Measurements from ENCODE around the gene DNMT1. TPM values are rescaled to one million over a fixed set of nuclear protein-coding genes. Genes with fewer than 3 reads are reported as not detected.

The DNMT1 gene
- total RNA-seq, 1 experiment from 2014 or later, result 117 TPM

DNA sequence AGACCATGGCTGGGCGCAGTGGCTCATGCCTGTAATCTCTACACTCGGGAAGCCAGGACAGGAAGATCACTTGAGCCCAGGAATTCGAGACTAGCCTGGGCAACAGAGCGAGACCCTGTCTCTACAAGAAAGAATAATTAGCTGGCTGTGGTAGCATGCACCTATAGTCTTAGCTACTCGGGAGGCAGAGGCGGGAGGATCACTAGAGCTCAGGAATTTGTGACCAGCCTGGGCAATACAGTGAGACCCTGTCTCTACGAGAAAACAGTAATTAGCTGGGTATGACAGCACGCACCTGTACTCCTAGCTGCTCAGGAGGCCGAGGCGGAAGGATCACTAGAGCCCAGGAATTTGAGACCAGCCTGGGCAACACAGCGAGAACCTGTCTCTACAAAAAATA lies 7.4 kb downstream of the DNMT1 start:
- Histone ChIP-seq H3K9me3 (ENCODE audit: insufficient read depth, low read depth) (no peaks in the 10 kb centered on the region), H3K36me3 (ENCODE audit: low read depth) (peaks cover 29% of the 10 kb centered on the region), H3K79me2 (ENCODE audit: low read depth) (peaks cover 83% of the 10 kb centered on the region), H3F3A (ENCODE audit: insufficient read depth, low read depth) (peaks cover 46% of the 10 kb centered on the region), H4K20me1 (ENCODE audit: insufficient read depth) (peaks cover 46% of the 10 kb centered on the region), H2AFZ (no peak overlapping the region), H3K4me2 (no peak overlapping the region), H3K27me3 (ENCODE audit: insufficient read depth, low read depth) (no peaks in the 10 kb centered on the region), H3K9me2 (ENCODE audit: insufficient read depth) (no peaks in the 10 kb centered on the region), H3K4me1 (replicated peaks; ENCODE audit: insufficient read depth) (peaks cover 22% of the 10 kb centered on the region), H3K27ac (no peak overlapping the region), H3K4me3 (no peak overlapping the region)
- intact Hi-C loops (cut with micrococcal nuclease; ENCODE audit: unreplicated experiment), result no loop called here
- TF ChIP-seq EZH2 (IDR thresholded peaks at IDR 0.05; ENCODE audit: low read depth) (no peak), CTCF (conservative IDR thresholded peaks at IDR 0.05) (no peak)
- no TSS peak for BruUV-seq (replicated peaks)
- DNase-seq, result no peak
- POLR2A ChIA-PET (ENCODE audit: unreplicated experiment), result interaction anchor here (0.6 to 1.0 kb wide), 2 partner anchors 19 to 102 kb away, joined by 3 to 13 read pairs; partner anchors contain the start of gene ICAM5
- CTCF ChIA-PET, result interaction anchor here (0.6 to 1.3 kb wide), 2 partner anchors 22 to 72 kb away, joined by 3 to 5 read pairs; no protein-coding TSS in a partner anchor

GRCh38 chr19:10184636-10185035 lies 10.1 kb downstream of the DNMT1 start:
- ChIA-PET CTCF (interaction anchor here (0.7 kb wide), 1 partner anchor 9 kb away, joined by 4 read pairs; no protein-coding TSS in a partner anchor), POLR2A (ENCODE audit: unreplicated experiment) (no interaction called here)
- Histone ChIP-seq H3K4me1 (replicated peaks; ENCODE audit: insufficient read depth) (peaks cover 22% of the 10 kb centered on the region), H4K20me1 (ENCODE audit: insufficient read depth) (peaks cover 31% of the 10 kb centered on the region), H3F3A (ENCODE audit: insufficient read depth, low read depth) (peaks cover 31% of the 10 kb centered on the region), H3K4me3 (no peak overlapping the region), H3K36me3 (ENCODE audit: low read depth) (peaks cover 29% of the 10 kb centered on the region), H3K4me2 (peak overlapping the region; percentile 40), H3K9me2 (ENCODE audit: insufficient read depth) (no peaks in the 10 kb centered on the region), H3K27ac (peak overlapping the region; percentile 4), H2AFZ (no peak overlapping the region), H3K9me3 (ENCODE audit: insufficient read depth, low read depth) (no peaks in the 10 kb centered on the region), H3K79me2 (ENCODE audit: low read depth) (peaks cover 68% of the 10 kb centered on the region), H3K27me3 (ENCODE audit: insufficient read depth, low read depth) (no peaks in the 10 kb centered on the region)
- intact Hi-C loops (cut with micrococcal nuclease; ENCODE audit: unreplicated experiment), result no loop called here
- BruUV-seq (replicated peaks), result no TSS peak
- peak; percentile 62 to 74 for DNase-seq
- TF ChIP-seq EZH2 (IDR thresholded peaks at IDR 0.05; ENCODE audit: low read depth) (no peak), CTCF (conservative IDR thresholded peaks at IDR 0.05) (no peak)

DNA sequence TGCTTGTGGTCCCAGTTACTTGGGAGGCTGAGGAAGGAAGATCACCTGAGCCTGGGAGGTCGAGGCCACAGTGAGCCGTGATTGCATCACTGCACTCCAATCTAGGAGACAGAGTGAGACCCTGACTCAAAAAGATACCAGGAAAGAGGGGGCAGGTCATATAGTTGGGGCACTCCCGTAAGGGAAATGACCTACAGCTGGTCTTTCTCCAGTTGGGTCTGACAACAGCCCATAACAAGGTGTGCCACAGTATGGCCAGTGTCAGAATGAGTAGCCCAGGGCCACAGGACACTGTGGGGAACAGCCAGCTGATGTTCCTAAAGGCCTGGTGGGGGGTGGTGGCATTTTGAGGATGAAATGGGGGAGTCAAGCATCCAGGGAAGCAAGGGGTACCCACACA lies 10.8 kb downstream of the DNMT1 start:
- Histone ChIP-seq H2AFZ (no peak overlapping the region), H4K20me1 (ENCODE audit: insufficient read depth) (peaks cover 29% of the 10 kb centered on the region), H3K27ac (peak overlapping the region; percentile 4; the same call in 1 of the 2 replicates), H3K4me1 (replicated peaks; ENCODE audit: insufficient read depth) (peaks cover 22% of the 10 kb centered on the region), H3K4me3 (no peak overlapping the region), H3K79me2 (ENCODE audit: low read depth) (peaks cover 61% of the 10 kb centered on the region), H3K9me3 (ENCODE audit: insufficient read depth, low read depth) (no peaks in the 10 kb centered on the region), H3K27me3 (ENCODE audit: insufficient read depth, low read depth) (no peaks in the 10 kb centered on the region), H3K9me2 (ENCODE audit: insufficient read depth) (no peaks in the 10 kb centered on the region), H3K4me2 (no peak overlapping the region), H3F3A (ENCODE audit: insufficient read depth, low read depth) (peaks cover 30% of the 10 kb centered on the region; the same call in 1 of the 2 replicates), H3K36me3 (ENCODE audit: low read depth) (peaks cover 34% of the 10 kb centered on the region)
- ChIA-PET CTCF (interaction anchor here (0.6 to 0.7 kb wide), 2 partner anchors 9 to 1312 kb away, joined by 4 read pairs; no protein-coding TSS in a partner anchor), POLR2A (ENCODE audit: unreplicated experiment) (no interaction called here)
- DNase-seq, result no peak
- no TSS peak for BruUV-seq (replicated peaks)
- TF ChIP-seq CTCF (conservative IDR thresholded peaks at IDR 0.05) (no peak), EZH2 (IDR thresholded peaks at IDR 0.05; ENCODE audit: low read depth) (no peak)
- intact Hi-C loops (cut with micrococcal nuclease; ENCODE audit: unreplicated experiment), result no loop called here
